Panc1 (cell line): Measurements from ENCODE around the gene ZBTB8A. TPM values are rescaled to one million over a fixed set of nuclear protein-coding genes. Genes with fewer than 3 reads are reported as not detected.

Source experiments
- ATAC-seq: fragments of 200-7000 bp; cut with Tn5 transposase; 2 replicates; pipeline ENCODE4 v1.9.1; 2020; ENCODE audit warnings: mild to moderate bottlenecking, moderate library complexity
- BruUV-seq: library from RNA; stranded (reverse); fragments of 400-500 nt; replicated peaks from 2 replicates; lab custom pipeline; 2021; lab: Mats Ljungman, UMichigan
- CTCF ChIA-PET: fragments of 300-600 bp; sonication (Branson Sonifier 250); formaldehyde crosslinking; loops from one replicate; lab custom pipeline; 2022; ENCODE audit warnings: antibody characterized with exemption; lab: Charles Lee
- POLR2A ChIA-PET: fragments of 300-600 bp; sonication (Branson Sonifier 250); formaldehyde crosslinking; loops from one replicate; lab custom pipeline; 2022; ENCODE audit warnings: antibody characterized with exemption; lab: Charles Lee
- DNase-seq: peaks from one replicate; pipeline ENCODE4 v3.0.0-alpha.2; 2010; ENCODE audit warnings: low read depth, low spot score
- H3K27ac ChIP-seq: 2 replicates; pipeline ENCODE4 v1.5.1; 2011; ENCODE audit warnings: mild to moderate bottlenecking, low read length, inconsistent platforms
- H3K27me3 ChIP-seq: fragments of 200-500 bp; sonication (Bioruptor generic); 2 replicates; pipeline ENCODE4 v1.6.0; 2014; ENCODE audit warnings: low read length, inconsistent platforms; ENCODE audit not compliant: control insufficient read depth, insufficient read depth
- H3K36me3 ChIP-seq: fragments of 200-500 bp; sonication (Bioruptor generic); 2 replicates; pipeline ENCODE4 v1.5.1; 2014; ENCODE audit warnings: inconsistent platforms, mild to moderate bottlenecking, low read length, moderate library complexity; ENCODE audit not compliant: control insufficient read depth, insufficient read depth
- H3K4me1 ChIP-seq: 2 replicates; pipeline ENCODE4 v1.5.1; 2011; ENCODE audit warnings: inconsistent platforms, mild to moderate bottlenecking, low read length, moderate library complexity; ENCODE audit not compliant: control insufficient read depth, insufficient read depth
- H3K4me3 ChIP-seq, 2 experiments: 2 replicates each; pipeline ENCODE4 v1.5.1; 2011 to 2012; ENCODE audit warnings: low read depth in 2 of 2, low read length in 2 of 2, mild to moderate bottlenecking in 2 of 2, inconsistent platforms in 1 of 2, moderate library complexity in 1 of 2
- H3K9me3 ChIP-seq: fragments of 200-500 bp; sonication (Bioruptor generic); 2 replicates; pipeline ENCODE4 v1.5.1; 2014; ENCODE audit warnings: low read depth, mild to moderate bottlenecking, inconsistent platforms, low read length, moderate library complexity; ENCODE audit not compliant: control insufficient read depth, insufficient read depth
- POLR2AphosphoS5 ChIP-seq: IDR thresholded peaks from 2 replicates; pipeline ENCODE4 v1.6.1; 2012; ENCODE audit warnings: mild to moderate bottlenecking, low read depth, low read length, moderate library complexity
- REST ChIP-seq, 2 experiments: IDR thresholded peaks; 2 replicates each; pipeline ENCODE4 v1.6.1; 2011 to 2012; ENCODE audit warnings: low read depth in 2 of 2, control low read depth in 1 of 2, low read length in 1 of 2, mild to moderate bottlenecking in 1 of 2, moderate library complexity in 1 of 2; ENCODE audit not compliant: insufficient read depth in 1 of 2
- SIN3A ChIP-seq: IDR thresholded peaks from 2 replicates; pipeline ENCODE4 v1.6.1; 2012; ENCODE audit warnings: low read depth, mild to moderate bottlenecking, low read length, moderate library complexity, borderline replicate concordance; ENCODE audit not compliant: insufficient read depth
- TCF7L2 ChIP-seq: IDR thresholded peaks from 2 replicates; pipeline ENCODE4 v1.6.1; 2011; ENCODE audit warnings: mild to moderate bottlenecking, low read depth, low read length, inconsistent platforms
- in situ Hi-C: cut with HindIII; loops from 2 replicates; pipeline ENCODE4 v1.10.0; 2016; ENCODE audit warnings: low sequenced_read_pairs, low pct_unique_long_range_greater_than_20kb
- intact Hi-C: fragments of 100-400 bp; cut with micrococcal nuclease; formaldehyde crosslinking; loops from one replicate; pipeline ENCODE4 v1.10.0; 2022; ENCODE audit not compliant: unreplicated experiment
- total RNA-seq: library from RNA; stranded (reverse); gene quantifications from one replicate; pipeline ENCODE4 v1.2.1, GENCODE V29; 2021; ENCODE audit not compliant: unreplicated experiment
- TF ChIP-seq, protein P1 (sequence below): fragments of 450-650 bp; IDR thresholded peaks from 2 replicates; pipeline ENCODE4 v1.5.1; 2017; ENCODE audit warnings: mild to moderate bottlenecking

Gene ZBTB8A
- total RNA-seq, 1 experiment from 2014 or later, result 6.5 TPM

DNA sequence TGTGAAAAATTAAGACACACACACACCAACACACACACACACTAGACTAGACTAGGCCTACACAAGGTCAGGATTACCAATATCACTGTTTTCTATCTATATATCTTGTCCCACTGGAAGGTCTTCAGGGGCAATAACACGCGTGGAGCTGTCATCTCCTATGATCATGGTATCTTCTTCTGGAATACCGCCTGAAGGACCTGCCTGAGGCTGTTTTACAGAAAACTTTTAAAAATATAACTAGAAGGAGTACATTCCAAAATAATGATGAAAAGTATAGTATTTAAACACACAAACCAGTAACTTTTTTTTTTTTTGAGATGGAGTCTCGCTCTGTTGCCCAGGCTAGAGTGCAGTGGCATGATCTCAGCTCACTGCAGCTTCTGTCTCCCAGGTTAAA, 20.3 kb upstream of the ZBTB8A start:
- intact Hi-C loops, result no loop called here
- Histone ChIP-seq H3K4me3 (no peak overlapping the region), H3K9me3 (no peaks in the 10 kb centered on the region), H3K36me3 (no peaks in the 10 kb centered on the region), H3K4me1 (no peaks in the 10 kb centered on the region), H3K27me3 (no peaks in the 10 kb centered on the region), H3K27ac (no peak overlapping the region)
- ATAC-seq, result no peak
- no TSS peak for BruUV-seq
- POLR2A ChIA-PET, result interaction anchor here (0.6 to 0.9 kb wide), 2 partner anchors 12 to 179 kb away, joined by 3 to 4 read pairs; no protein-coding TSS in a partner anchor
- in situ Hi-C loops, result no loop called here
- CTCF ChIA-PET, result no interaction called here
- TF ChIP-seq SIN3A (no peak), TCF7L2 (no peak), REST (IDR thresholded peaks at IDR 0.05; ENCODE audit: insufficient read depth in 1 of 2, low read depth in 2 of 2, low read length in 1 of 2) (no peak), POLR2AphosphoS5 (no peak)
- TF ChIP-seq, protein P1, sequence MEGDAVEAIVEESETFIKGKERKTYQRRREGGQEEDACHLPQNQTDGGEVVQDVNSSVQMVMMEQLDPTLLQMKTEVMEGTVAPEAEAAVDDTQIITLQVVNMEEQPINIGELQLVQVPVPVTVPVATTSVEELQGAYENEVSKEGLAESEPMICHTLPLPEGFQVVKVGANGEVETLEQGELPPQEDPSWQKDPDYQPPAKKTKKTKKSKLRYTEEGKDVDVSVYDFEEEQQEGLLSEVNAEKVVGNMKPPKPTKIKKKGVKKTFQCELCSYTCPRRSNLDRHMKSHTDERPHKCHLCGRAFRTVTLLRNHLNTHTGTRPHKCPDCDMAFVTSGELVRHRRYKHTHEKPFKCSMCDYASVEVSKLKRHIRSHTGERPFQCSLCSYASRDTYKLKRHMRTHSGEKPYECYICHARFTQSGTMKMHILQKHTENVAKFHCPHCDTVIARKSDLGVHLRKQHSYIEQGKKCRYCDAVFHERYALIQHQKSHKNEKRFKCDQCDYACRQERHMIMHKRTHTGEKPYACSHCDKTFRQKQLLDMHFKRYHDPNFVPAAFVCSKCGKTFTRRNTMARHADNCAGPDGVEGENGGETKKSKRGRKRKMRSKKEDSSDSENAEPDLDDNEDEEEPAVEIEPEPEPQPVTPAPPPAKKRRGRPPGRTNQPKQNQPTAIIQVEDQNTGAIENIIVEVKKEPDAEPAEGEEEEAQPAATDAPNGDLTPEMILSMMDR, result no peak
- no peak for DNase-seq

DNA sequence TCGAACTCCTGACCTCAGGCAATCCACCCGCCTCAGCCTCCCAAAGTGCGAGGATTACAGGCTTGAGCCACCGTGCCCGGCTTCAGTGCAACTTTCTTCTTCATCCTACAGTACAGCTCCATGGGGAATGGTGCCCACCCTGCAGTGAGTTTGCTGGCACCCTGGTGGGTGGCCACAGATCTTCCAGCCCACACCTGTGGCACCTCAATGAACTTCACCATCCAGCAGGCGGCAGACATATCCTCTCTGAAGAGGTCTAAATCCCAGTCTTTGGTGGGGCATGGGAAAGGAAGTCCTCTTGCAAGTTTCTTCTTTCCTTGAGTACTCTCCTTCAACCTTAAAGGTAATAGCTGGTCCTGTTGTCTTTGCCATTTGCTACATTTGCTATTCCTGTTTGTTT, 18.1 kb upstream of the ZBTB8A start:
- H3K36me3 ChIP-seq, result no peaks in the 10 kb centered on the region
- TF ChIP-seq TCF7L2 (no peak), SIN3A (no peak), REST (IDR thresholded peaks at IDR 0.05; ENCODE audit: insufficient read depth in 1 of 2, low read depth in 2 of 2, low read length in 1 of 2) (no peak), POLR2AphosphoS5 (no peak)
- TF ChIP-seq, protein P1, result no peak
- ChIA-PET CTCF (interaction anchor here (0.6 to 1.2 kb wide), 16 partner anchors 9 to 467 kb away, joined by 3 to 12 read pairs (median 6); partner anchors contain the start of gene RNF19B), POLR2A (no interaction called here)
- H3K4me1 ChIP-seq, result no peaks in the 10 kb centered on the region
- ATAC-seq, result peak; percentile 39
- H3K4me3 ChIP-seq, result peak overlapping the region in 1 of 2 experiments; percentile 56; a peak in 1 of 4 replicates
- no peaks in the 10 kb centered on the region for H3K9me3 ChIP-seq
- no peak for DNase-seq
- in situ Hi-C loops (no loop called here), intact Hi-C loops (loop anchor here (10.0 kb wide), 1 partner anchor 94 kb away; no protein-coding TSS in a partner anchor)
- H3K27me3 ChIP-seq, result no peaks in the 10 kb centered on the region
- no TSS peak for BruUV-seq
- H3K27ac ChIP-seq, result no peak overlapping the region
